HG03064 (cell line): ENCODE results near the gene ARL5C.
"Not testable (repeated sequence)": the region's sequence is repeated elsewhere in the genome, so short reads cannot be mapped to it uniquely, and the experiment has no call there.

ENCODE experiments used
- ATAC-seq: cut with Tn5 transposase; IDR thresholded peaks from one replicate; pipeline ENCODE4 v1.9.1; 2021; ENCODE audit warnings: low read depth; ENCODE audit not compliant: unreplicated experiment

The ARL5C gene

DNA sequence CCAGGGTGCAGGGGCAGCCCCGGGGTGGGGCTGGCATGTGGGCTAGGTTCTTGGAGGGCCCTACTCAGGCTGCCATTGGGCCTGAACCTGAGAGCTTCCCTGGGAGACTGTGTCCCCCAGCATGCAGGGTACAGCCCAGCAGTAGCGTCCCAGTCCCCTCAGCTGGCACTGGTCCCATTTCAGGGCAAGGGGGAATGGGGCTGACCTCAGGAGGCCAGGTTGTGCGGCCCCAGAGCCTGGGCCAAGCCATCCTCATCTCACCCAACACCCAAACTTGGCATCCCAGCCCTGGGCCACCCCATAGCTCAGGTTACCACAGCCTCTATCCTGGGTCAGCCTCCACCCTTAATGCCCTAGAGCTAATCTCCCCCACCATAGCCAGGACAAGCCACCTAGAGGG lies 20.8 kb downstream of the ARL5C start:
- no peak for ATAC-seq

DNA sequence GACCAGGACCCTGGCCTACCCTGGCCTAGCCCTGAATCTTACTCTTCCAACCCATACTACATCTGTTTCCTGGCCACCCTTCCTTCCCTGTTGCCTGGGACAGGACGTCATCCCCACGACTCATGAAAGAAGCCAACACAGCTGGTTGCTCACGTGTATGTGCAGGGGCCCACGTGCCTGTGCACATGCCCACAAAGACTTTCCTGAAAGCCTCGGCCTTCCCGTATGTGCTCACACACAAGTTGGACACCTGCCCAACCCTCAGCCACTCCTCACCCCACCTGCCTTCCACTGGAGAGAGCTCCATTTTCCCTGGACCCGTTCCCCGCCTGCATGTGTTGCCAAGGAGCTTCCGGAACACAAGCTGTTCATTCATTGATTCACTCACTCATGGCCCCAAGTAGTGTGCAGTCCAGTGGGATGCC lies 21.5 kb downstream of the ARL5C start:
- ATAC-seq, result no peak

DNA sequence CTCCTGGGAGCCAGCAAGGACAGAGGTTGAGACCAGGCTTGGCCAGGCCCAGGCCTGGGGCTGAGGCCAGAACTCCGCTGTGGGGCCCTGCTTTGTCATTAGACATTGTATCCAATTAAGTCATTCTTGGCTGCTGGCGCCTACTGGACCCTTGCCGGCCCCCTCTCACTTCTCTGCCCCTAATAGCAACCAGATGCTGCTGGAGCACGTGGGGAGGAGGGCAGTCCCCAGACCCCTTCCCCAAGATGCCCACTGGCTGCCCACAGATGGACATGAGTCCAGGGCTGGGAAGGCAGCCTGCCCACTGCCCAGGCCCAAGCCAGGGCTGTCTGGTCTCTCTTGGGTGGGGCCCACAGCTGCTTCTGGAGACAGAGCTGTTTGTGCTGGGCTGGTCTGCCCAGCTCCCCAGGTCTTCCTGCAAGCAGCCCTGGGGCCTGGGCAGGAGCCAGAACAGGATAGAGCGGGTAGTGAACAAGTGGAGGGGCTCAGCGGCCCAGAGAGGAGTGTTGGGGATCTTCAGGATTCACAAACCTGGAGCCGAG lies 22.3 kb downstream of the ARL5C start:
- no peak for ATAC-seq

DNA sequence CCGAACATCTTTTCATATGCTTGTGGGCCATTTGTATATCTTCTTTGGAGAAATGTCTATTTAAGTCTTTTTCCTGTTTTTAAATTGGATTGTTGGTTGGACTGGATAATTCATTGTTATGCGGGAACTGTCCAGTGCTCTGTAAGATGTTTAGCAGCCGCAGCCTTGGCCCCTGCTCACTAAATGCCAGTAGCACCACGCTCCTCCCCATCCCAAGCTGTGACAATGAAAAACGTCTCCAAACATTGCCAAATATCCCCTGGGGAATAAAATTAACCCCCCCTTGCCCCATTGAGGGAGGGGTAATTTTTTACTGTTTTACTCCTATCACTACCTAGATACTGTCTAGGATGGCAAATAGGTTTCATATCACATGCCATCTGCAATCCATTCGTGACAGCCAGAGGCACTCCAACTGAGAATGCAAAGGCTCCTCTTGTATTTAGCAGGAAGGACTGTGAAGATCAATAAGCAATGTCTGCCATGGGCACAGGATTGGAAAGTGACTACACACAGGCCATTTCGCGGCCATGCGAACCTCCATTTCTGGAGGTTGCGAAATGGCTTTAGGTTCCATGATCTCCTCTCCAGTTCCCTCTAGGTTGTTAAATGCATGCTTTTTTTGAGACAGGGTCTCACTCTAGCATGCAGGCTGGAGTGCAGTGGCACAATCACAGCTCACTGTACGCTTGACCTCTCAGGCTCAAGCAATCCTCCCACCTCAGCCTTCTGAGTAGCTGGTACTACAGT lies 23.9 kb downstream of the ARL5C start:
- no peak for ATAC-seq

DNA sequence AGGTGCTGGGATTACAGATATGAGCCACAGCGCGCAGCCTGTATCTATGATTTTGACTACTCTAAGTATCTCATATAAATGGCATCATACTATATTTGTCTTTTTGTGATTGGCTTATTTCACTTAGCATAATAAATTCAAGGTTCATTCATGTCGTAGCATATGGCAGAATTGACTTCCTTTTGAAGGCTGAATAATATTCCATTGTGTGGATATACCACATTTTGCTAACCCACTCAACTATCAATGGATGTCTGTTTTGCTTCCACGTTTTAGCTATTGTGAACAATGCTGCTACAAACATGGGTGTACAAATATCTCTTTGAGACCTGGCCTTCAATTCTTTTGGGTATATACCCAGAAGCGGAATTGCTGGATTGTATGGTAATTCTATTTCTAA lies 24.7 kb downstream of the ARL5C start:
- ATAC-seq, result no peak

DNA sequence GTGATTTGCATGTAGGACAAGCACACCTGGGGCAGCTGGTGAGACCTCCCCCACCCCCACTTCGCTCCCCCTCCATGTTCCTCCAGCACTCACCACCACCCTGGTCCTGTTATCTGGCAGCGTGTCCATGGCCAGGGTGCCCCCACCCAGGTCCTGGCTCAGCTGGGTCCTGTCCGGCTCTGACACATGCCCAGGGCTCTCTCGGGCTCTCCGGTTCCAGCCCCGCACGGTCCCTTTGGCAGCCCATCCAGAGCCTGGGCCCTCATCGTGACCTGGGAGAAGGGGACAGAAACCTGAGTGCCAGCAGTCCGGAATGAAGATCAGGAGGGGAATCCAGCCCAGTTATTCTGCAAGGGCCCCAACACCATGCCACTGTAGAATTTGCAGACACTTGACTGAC lies 26.4 kb downstream of the ARL5C start:
- ATAC-seq, result no peak

DNA sequence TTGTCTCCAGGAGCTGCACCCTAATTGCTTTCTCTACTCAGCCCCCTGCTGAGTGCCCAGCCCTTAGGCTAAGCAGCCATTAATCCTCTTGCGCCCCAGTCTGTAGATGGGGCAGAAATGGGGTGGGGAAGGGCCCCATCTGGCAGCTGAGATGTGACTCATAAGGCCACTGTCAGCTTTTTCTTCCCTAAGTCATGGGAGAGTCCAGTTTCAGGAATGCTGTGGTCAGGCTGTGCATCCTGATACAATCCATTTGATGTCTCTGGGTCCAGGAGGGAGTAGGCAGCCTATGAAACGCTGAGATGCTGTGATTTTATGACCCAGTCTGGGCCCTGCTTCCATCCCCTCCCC lies 26.8 kb downstream of the ARL5C start:
- ATAC-seq, result no peak

DNA sequence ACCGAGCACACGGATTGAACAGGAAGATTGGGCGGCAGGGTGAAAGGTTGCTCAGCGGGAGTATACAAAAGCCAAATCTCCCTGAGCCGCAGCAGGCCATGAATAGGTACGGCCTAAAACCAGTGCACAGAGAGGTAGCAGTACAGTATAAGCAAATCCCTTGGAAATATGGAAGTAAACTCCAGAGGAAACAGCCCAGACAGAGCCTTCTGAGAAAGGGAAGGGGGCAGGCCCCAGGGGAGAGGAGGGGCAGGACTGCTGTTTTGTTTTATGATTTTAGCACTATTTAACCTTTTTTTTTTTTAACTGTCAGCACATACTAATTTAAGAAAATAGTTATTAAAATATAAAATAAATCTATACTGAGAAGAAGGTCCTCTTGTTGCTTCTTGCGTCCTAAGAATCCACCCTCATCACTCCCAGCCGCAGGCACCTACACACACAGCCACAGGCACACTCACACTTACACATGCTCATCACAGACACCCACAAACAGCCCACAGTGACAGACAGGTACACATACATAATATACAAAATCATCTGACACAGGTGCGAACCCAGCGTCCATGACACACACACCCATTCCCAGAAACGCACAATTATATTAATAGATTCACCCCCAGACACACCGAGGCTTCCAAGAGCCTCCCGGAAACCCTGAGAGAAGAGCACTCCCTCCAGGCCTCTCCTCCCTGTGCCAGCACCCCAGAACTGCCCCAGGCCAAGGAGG lies 27.4 kb downstream of the ARL5C start:
- ATAC-seq, result no peak

DNA sequence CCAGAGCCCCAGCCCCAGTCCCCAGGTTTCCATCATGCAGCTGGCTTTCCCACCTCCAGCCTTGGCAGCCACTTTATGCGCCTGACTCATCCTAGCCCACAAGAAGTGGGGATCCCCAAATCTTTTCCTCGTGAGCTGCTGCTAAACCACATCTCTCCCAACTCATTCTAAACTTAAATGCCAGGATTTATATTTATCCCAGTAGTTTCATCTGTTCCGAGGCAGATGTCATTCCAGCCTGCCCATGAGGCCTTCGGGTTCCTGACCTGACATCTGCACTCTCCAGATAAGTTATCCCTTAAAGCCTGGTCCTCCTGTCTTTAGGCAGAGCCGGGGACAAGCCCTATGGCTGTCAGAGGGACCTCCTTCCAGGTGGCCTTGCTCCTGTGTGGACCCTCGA lies 31.1 kb downstream of the ARL5C start:
- ATAC-seq, result no peak

DNA sequence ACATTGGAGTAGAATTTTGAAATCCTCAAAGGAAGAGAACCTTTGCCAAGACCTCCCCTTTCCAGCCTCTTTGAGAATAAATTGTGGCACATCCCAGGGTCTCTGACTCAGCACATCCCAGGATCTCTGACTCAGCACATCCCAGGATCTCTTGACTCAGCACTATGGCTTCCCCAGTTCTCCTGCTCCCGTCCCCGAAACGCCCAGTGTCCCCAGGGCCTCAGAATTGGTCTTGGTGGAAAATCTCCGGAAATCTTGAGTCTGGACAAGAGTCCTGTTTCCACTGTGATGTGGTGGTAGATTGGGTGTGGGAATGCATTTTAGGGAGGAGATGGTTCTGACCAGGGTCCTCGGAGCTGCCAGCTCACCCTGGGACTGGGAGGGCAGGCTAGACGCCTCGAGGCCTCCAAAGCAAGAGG lies 33.8 kb downstream of the ARL5C start:
- ATAC-seq, result no peak

DNA sequence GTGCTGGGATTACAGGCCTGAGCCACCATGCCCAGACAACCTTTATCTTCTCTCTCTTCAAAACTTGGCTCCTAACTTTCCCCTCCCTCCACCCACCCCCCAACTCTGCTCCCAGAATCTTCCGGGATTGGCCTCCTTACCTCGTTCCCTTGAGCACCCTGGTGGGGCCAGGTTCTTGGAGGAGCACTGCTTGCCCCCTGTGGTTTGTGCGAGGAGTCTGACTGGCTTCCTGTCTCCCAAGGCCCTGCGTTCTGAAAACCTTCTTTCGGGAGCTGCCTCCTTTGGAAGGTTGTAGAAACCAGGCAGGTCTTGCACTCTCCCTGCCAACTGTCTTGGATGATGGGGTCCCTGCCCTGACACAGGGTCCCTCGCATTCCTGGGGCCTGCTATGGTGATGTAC lies 34.3 kb downstream of the ARL5C start:
- ATAC-seq, result no peak

DNA sequence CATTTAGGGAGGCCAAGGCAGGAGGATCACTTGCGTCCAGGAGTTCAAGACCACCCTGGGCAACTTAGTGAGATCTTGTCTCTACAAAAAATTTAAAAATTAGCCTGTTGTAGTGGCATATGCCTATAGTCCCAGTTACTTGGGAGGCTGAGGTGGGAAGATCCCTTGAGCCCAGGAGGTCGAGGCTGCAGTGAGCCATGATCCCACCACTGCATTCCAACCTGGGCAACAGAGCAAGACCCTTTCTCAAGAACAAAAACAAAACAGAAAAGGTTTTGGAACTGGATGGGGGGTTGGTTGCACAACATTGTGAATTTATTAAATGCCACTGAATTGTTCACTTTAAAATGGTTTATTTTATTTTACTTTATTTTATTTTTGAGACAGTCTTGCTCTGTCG lies 35.8 kb downstream of the ARL5C start:
- ATAC-seq, result no peak

DNA sequence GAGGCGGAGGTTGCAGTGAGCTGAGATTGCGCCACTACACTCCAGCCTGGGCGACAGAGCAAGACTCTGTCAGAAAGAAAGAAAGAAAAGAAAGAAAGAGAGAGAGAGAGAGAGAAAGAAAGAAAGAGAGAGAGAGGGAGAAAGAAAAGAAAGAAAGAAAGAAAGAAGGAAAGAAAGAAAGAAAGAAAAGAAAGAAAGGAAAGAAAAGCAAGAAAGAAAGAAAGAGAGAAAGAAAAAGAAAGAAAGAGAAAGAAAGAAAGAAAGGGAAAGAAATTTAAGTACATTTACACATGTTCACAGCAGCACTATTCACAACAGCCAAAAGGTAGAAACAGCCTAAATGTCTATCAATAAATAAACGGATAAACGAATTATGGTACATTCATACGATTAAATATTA lies 36.4 kb downstream of the ARL5C start:
- not testable (repeated sequence) for ATAC-seq

DNA sequence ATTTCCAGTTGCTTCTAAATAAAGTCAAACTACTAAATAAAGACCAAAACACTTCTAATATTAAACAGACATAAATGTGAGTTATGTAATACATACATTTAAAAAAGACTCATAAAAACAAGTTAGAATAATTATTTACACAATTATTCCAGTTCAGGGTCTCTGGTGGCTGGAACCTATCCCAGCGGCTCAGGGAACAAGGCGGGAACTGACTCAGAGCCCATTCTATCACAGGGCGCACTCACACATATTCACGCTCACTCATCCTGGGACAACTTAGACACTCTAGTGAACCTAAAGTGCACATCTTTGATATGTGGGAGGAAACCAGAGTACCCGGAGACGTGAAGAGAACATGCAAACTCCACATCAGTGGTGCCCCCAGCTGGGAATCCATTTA lies 39.5 kb downstream of the ARL5C start:
- ATAC-seq, result no peak

DNA sequence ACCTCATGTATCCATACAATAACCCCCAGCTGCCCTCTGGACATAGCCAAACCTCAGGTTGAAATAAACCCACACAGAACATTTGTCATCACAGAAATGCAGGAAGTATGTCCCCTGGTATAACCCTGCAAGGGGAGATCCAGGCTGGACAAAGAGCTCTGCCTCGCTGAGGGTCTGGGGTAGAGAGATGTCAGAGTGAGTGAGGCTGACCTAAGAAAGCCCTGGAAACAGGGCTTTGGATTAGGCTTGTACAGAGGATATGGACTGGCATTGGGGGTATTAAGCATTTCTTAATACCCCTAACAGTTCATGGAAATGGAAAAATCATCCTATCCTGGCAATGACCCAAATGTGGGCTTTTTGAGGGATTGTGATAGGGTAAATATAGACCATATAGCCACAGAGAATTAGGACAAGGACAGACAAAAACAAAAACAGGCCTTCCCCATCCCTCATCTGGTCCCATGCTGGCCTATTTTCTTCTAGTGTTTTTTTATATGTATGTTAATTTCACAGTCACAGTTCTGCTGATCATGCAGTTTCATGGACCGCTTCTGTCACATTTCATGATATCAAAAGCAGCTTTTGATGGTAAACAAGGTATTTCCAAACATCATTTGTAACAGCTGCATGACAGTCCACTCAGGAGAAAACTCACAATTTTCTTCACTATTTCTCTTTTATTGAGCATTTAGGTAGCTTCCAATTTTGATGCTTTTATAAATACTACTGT lies 40.7 kb downstream of the ARL5C start:
- no peak for ATAC-seq

DNA sequence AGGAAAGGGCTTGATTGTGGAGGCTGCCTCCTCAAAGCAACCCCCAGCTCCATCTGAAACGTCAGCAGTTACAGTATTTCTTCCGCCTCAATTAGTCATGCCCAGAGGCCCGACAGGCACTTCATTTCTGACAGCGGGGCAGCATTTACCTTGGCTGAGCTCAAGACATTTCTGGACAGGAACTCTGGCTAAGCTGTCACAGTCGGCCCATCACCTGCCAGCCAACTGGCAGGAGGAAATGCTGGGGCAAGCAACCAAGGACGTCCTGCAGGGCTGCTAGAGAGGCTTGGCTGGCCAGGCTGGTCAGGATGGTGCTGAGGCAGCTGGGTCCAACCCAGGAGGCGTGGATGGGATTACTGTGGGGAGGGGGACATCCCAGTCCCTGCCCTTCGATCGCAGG lies 42.3 kb downstream of the ARL5C start:
- ATAC-seq, result no peak

DNA sequence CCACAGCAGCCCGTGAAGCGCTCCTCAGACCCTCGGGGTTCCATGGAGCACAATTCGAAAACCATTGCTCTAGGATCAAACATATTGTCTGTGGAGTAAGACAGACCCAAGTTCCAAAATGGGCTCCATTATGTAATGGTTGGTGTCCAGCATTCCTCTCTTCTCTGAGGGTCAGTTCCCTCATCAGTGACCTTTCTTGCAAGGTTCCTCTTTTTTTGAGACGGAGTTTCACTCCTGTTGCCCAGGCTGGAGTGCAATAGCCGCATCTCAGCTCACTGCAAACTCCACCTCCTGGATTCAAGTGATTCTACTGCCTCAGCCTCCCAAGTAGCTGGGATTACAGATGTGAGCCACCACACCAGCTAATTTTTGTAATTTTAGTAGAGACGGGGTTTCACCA lies 43.0 kb downstream of the ARL5C start:
- no peak for ATAC-seq

DNA sequence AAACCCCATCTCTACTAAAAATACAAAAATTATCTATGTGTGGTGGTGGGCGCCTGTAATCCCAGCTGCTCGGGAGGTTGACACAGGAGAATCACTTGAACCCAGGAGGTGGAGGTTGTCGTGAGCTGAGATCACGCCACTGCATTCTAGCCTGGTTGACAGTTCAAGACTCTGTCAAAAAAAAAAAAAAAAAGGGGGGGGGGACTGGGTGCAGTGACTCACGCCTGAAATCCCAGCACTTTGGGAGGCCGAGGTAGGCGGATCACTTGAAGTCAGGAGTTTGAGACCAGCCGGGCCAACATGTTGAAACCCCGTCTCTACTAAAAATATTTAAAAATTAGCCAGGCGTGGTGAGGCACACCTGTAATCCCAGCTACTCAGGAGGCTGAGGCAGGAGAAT lies 44.0 kb downstream of the ARL5C start:
- not testable (repeated sequence) for ATAC-seq

DNA sequence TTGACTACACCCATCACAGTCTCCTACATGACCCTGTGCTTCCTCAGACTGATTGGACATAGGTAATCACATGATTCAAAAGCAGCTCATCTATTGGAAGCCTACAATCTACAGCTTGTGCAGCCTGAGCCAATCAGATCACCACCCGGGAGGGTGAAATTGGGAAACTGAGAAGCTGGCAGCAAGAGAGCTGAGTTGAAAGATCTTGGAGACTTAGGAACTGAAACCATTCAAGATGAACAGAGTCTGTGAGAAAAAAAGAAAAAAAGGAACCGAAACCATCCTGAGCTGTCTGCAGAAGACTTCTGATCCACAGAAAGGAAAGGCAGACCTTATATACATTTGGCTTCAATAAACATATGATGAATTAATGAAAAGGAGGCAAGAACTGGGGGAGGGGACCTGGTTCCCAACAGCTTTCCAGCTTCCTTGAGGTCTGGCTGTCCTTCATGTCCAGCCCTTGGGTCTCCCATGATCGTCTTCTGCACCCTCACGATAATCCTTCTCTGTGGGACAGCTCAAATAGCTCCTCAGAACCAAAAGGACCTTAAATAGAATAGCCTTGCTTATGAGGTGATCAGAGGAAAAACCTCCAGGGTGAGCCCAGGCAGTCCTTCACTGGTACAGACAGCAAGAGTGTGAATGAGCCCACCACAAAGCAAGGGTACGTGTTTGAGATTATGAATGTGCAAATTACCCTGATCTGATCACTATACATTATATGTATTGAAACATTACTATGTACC lies 47.1 kb downstream of the ARL5C start:
- ATAC-seq, result no peak

DNA sequence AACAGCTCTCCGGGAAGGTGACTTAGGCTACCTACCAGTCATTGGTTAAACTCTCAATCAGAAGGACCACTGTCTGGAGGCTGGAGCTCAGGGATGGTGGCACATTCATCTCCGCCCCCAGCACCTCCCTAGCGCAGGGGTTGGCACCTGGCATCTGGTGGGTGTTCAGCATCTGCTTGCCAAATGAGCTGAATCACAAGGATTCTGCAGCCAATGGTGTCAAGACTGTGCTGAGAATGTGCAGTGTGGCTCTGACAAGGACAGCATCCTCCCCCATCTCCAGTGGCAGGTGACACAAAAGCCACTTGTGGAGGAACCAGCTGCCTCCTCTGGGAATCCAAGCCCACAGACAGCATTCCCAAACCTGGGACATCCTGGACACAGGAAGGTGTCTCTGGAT lies 49.7 kb downstream of the ARL5C start:
- ATAC-seq, result no peak

DNA sequence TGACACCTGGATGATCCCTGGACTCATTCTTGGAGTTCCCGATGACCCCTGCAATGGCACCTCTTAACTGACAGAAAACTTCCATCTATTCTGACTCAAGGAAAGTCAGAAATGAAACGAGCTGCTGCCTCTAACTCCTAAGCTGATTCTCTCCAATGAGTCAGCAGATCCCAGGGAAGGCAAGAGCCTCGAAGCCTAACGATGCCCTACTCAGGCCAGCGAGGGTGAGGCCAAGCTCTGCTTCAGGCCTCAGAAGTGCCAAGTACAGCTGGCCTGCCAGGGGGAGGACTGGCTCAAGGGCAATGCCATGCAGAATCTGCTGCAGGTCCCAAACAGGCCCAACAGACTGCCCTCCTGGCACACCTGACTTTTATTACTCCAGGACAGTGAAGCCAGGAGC lies 50.8 kb downstream of the ARL5C start:
- no peak for ATAC-seq
